NT2/D1 (cell line): ENCODE measurements around the gene CFLAR.

ENCODE experiments used
- DNase-seq: peaks from one replicate; pipeline ENCODE4 v3.0.0-alpha.2; 2011; ENCODE audit warnings: low read depth, low spot score
- H3K27me3 ChIP-seq: 2 replicates; pipeline ENCODE4 v1.6.0; 2011; ENCODE audit warnings: mild to moderate bottlenecking; ENCODE audit not compliant: insufficient read length, insufficient read depth
- H3K36me3 ChIP-seq: 2 replicates; pipeline ENCODE4 v1.6.1; 2011; ENCODE audit warnings: mild to moderate bottlenecking, low read length, mixed read lengths; ENCODE audit not compliant: insufficient read depth, insufficient read length
- H3K4me1 ChIP-seq: 2 replicates; pipeline ENCODE4 v1.5.1; 2011; ENCODE audit not compliant: insufficient read depth, insufficient read length
- H3K4me3 ChIP-seq: 2 replicates; pipeline ENCODE4 v1.5.1; 2011; ENCODE audit warnings: low read depth; ENCODE audit not compliant: insufficient read length
- H3K9ac ChIP-seq: 2 replicates; pipeline ENCODE4 v1.6.0; 2011; ENCODE audit warnings: low read depth; ENCODE audit not compliant: insufficient read length
- H3K9me3 ChIP-seq: 2 replicates; pipeline ENCODE4 v1.5.1; 2011; ENCODE audit warnings: mild to moderate bottlenecking, low read length; ENCODE audit not compliant: insufficient read depth
- SUZ12 ChIP-seq: IDR thresholded peaks from 2 replicates; pipeline ENCODE4 v1.6.1; 2011; ENCODE audit not compliant: insufficient read length, insufficient read depth; ENCODE audit errors: extremely low read depth
- YY1 ChIP-seq: IDR thresholded peaks from 2 replicates; pipeline ENCODE4 v1.6.1; 2011; ENCODE audit not compliant: insufficient read length, insufficient read depth
- ZNF274 ChIP-seq: IDR thresholded peaks from 2 replicates; pipeline ENCODE4 v1.6.1; 2011; ENCODE audit warnings: mild to moderate bottlenecking, low read depth, low read length

The CFLAR gene

DNA sequence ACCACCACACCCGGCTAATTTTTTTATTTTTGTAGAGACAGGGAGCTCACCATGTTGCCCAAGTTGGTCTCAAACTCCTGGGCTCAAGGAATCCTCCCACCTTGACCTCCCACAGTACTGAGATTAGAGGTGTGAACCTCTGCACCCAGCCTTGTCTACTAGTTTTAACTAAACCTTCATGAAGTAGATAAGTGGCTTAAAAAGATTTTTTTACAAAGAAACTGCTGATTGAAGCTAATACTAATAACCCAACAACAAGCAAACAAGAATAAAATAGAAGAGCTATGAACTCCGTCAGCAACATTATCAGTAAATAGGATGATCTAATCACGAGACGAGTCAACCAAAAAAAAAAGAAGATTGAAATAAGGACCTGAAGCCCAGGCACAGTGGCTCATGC is 25.4 kb upstream of the CFLAR start:
- Histone ChIP-seq H3K27me3 (no peaks in the 10 kb centered on the region), H3K9me3 (no peaks in the 10 kb centered on the region), H3K4me3 (no peak overlapping the region), H3K9ac (no peak overlapping the region), H3K36me3 (peaks cover 23% of the 10 kb centered on the region), H3K4me1 (no peaks in the 10 kb centered on the region)
- TF ChIP-seq SUZ12 (no peak), ZNF274 (no peak), YY1 (no peak)
- DNase-seq: no peak

- TF ChIP-seq SUZ12: no peak
- TF ChIP-seq YY1: no peak
- H3K36me3 ChIP-seq: peaks cover 8% of the 10 kb centered on the region
- H3K4me3 ChIP-seq: no peak overlapping the region
- H3K9ac ChIP-seq: no peak overlapping the region
- H3K27me3 ChIP-seq: no peaks in the 10 kb centered on the region
- H3K4me1 ChIP-seq: no peaks in the 10 kb centered on the region
- no peaks in the 10 kb centered on the region for H3K9me3 ChIP-seq
- no peak for DNase-seq
Observed at GRCh38 chr2:201093573-201093972, 22.4 kb upstream of the CFLAR start.

DNA sequence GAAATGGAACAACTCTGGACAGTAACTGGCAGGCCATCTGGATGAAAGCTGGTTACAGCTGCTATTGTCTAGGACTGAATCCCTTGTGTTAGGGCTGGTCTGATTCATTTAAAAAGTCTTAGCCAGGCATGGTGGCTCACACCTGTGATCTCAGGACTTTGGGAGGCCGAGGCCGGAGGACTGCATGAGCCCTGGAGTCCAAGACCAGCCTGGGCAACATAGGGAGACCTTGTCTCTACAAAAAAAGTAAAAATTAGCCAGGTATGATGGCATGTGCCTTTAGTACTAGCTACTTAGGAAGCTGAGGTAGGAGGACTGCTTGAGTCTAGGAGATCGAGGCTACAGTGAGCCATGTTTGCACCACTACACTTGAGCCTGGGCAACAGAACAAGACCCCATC is 15.5 kb upstream of the CFLAR start:
- H3K27me3 ChIP-seq: no peaks in the 10 kb centered on the region
- H3K9ac ChIP-seq: no peak overlapping the region
- TF ChIP-seq YY1 (no peak), ZNF274 (no peak), SUZ12 (no peak)
- no peak overlapping the region for H3K4me3 ChIP-seq
- H3K36me3 ChIP-seq: no peaks in the 10 kb centered on the region
- DNase-seq: no peak
- no peaks in the 10 kb centered on the region for H3K4me1 ChIP-seq
- H3K9me3 ChIP-seq: no peaks in the 10 kb centered on the region

DNA sequence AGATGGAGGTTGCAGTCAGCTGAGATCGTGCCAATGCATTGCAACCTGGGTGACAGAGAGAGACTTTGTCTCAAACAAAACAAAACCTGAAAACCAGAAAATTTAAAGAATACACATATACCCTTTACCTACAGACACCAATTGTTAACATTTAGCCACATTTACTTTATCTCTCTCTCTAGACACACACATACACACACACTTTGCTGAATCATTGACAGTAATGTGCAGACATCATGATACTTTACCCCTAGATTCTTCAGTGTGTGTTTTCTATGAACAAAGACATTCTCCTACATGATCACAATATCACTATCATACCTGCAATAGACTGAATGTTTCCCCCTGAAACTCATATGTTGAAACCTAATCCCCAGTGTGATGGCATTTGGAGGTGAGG is 10.2 kb upstream of the CFLAR start:
- Histone ChIP-seq H3K27me3 (no peaks in the 10 kb centered on the region), H3K4me1 (no peaks in the 10 kb centered on the region), H3K36me3 (no peaks in the 10 kb centered on the region), H3K9ac (no peak overlapping the region), H3K9me3 (no peaks in the 10 kb centered on the region), H3K4me3 (no peak overlapping the region)
- no peak for DNase-seq
- TF ChIP-seq YY1 (no peak), ZNF274 (no peak), SUZ12 (no peak)

GRCh38 chr2:201107624-201108023 is 8.3 kb upstream of the CFLAR start:
- H3K4me3 ChIP-seq: no peak overlapping the region
- no peaks in the 10 kb centered on the region for H3K27me3 ChIP-seq
- no peak overlapping the region for H3K9ac ChIP-seq
- no peak for TF ChIP-seq YY1
- TF ChIP-seq ZNF274: no peak
- H3K9me3 ChIP-seq: no peaks in the 10 kb centered on the region
- no peak for DNase-seq
- no peaks in the 10 kb centered on the region for H3K36me3 ChIP-seq
- H3K4me1 ChIP-seq: no peaks in the 10 kb centered on the region

GRCh38 chr2:201108341-201108740 is 7.6 kb upstream of the CFLAR start:
- Histone ChIP-seq H3K9ac (no peak overlapping the region), H3K4me3 (no peak overlapping the region), H3K9me3 (no peaks in the 10 kb centered on the region), H3K27me3 (no peaks in the 10 kb centered on the region), H3K4me1 (no peaks in the 10 kb centered on the region), H3K36me3 (no peaks in the 10 kb centered on the region)
- DNase-seq: no peak
- TF ChIP-seq SUZ12 (no peak), YY1 (no peak), ZNF274 (no peak)

GRCh38 chr2:201109186-201109585 is 6.8 kb upstream of the CFLAR start:
- no peak overlapping the region for H3K4me3 ChIP-seq
- H3K9me3 ChIP-seq: no peaks in the 10 kb centered on the region
- no peaks in the 10 kb centered on the region for H3K36me3 ChIP-seq
- no peak overlapping the region for H3K9ac ChIP-seq
- DNase-seq: no peak
- H3K4me1 ChIP-seq: no peaks in the 10 kb centered on the region
- no peaks in the 10 kb centered on the region for H3K27me3 ChIP-seq
- no peak for TF ChIP-seq YY1

GRCh38 chr2:201110615-201111014 is 5.3 kb upstream of the CFLAR start:
- no peak for TF ChIP-seq SUZ12
- no peak for TF ChIP-seq YY1
- TF ChIP-seq ZNF274: no peak

More at GRCh38 chr2:201110615-201111014, 5.3 kb upstream of the CFLAR start:
- no peaks in the 10 kb centered on the region for H3K9me3 ChIP-seq
- H3K36me3 ChIP-seq: no peaks in the 10 kb centered on the region
- H3K4me1 ChIP-seq: peaks cover 3% of the 10 kb centered on the region
- no peak overlapping the region for H3K9ac ChIP-seq
- DNase-seq: no peak
- H3K27me3 ChIP-seq: no peaks in the 10 kb centered on the region
- H3K4me3 ChIP-seq: no peak overlapping the region
